Gastroesophageal sphincter (tissue), 4 donors: ENCODE measurements around the gene IL18R1. TPM values are rescaled to one million over a fixed set of nuclear protein-coding genes. Genes with fewer than 3 reads are reported as not detected.

ENCODE experiments used
- ATAC-seq: fragments of 150-250 bp; one replicate; pipeline ENCODE4 v1.9.1; 2016; ENCODE audit warnings: mild to moderate bottlenecking, moderate library complexity
- H3K27ac ChIP-seq, 4 donors: fragments of 200-600 bp; sonication (generic) in 3 of 4; 1 replicate in 3 of 4; 2 replicates in 1 of 4; pipeline ENCODE4 v1.5.1; 2016 to 2019
- H3K27me3 ChIP-seq: fragments of 200-600 bp; sonication (generic); one replicate; pipeline ENCODE4 v1.5.1; 2019
- H3K36me3 ChIP-seq, 2 donors: fragments of 200-600 bp; sonication (generic); one replicate each; pipeline ENCODE4 v1.5.1; 2019; ENCODE audit warnings: control low read depth in 1 of 2
- H3K4me1 ChIP-seq, 3 donors: fragments of 200-600 bp; sonication (generic); 1 replicate in 2 of 3; 2 replicates in 1 of 3; pipeline ENCODE4 v1.5.1; 2016 to 2019; ENCODE audit warnings: control low read depth in 2 of 3
- H3K4me3 ChIP-seq, 2 donors: fragments of 200-600 bp; sonication (generic); one replicate each; pipeline ENCODE4 v1.5.1; 2019; ENCODE audit warnings: mild to moderate bottlenecking in 1 of 2, moderate library complexity in 1 of 2
- H3K9me3 ChIP-seq, 3 donors: fragments of 200-600 bp; sonication (generic); one replicate each; pipeline ENCODE4 v1.5.1; 2017 to 2019; ENCODE audit warnings: control low read depth in 2 of 3
- EP300 ChIP-seq: sonication (generic); formaldehyde crosslinking; IDR thresholded peaks from one replicate; pipeline ENCODE4 v1.6.1; 2017; ENCODE audit warnings: antibody characterized with exemption, mild to moderate bottlenecking
- POLR2A ChIP-seq, 2 donors: fragments of 450-650 bp; IDR thresholded peaks; one replicate each; pipeline ENCODE4 v1.6.1; 2017; ENCODE audit warnings: antibody characterized with exemption in 2 of 2, mild to moderate bottlenecking in 2 of 2, moderate library complexity in 1 of 2
- POLR2AphosphoS5 ChIP-seq: sonication (generic); formaldehyde crosslinking; IDR thresholded peaks from one replicate; pipeline ENCODE4 v1.6.1; 2017; ENCODE audit warnings: antibody characterized with exemption
- WGBS, 2 donors: methylation state at CpG; one replicate each; pipeline ENCODE4 v1.1.5; 2018; ENCODE audit warnings: low coverage in 1 of 2; 5-methylcytosine and 5-hydroxymethylcytosine counted together
- total RNA-seq, 4 donors: library from RNA; depleted of rRNA; stranded (reverse); fragments of >200 nt; gene quantifications; one replicate each; pipeline ENCODE4 v1.1.0, GENCODE V29; 2016
- TF ChIP-seq, protein P1 (sequence below), 4 experiments: fragments of 200-600 bp in 2 of 4; fragments of 450-650 bp in 2 of 4; sonication (generic) in 1 of 4; IDR thresholded peaks; one replicate each; pipeline ENCODE4 v1.5.1; 2017 to 2019; ENCODE audit warnings: antibody characterized with exemption in 4 of 4, mild to moderate bottlenecking in 2 of 4, moderate library complexity in 2 of 4

The IL18R1 gene
- total RNA-seq, 4 donors from 2014 or later, result 2.1 to 14.9 (median 5.0) TPM

DNA sequence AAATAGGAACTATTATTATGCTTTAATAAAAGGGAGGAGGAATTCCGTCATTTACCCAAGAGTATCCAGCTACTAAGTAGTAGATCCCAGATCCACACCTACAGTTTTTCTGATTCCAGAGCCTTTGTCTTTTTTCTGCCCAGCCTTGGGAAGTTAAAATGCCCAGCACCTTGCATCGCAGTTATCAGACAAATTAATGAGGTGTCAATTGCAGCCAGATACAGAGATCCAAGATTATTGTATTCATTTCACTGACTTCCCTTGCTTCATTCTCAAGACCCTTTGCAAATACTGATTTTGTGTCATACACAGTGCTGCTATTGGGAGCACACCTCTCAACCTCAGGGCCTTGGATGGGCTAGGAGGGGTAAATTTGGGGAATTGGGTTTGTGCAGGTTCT lies 1.1 kb downstream of the IL18R1 start:
- no peaks in the 10 kb centered on the region for H3K36me3 ChIP-seq
- WGBS, 2 donors, result 76 to 83% methylated on average over 2 of the region's 2 CpGs
- no peak overlapping the region for H3K27ac ChIP-seq
- peaks cover 0 to 15% (median 3%) of the 10 kb centered on the region in 3 donors for H3K4me1 ChIP-seq
- H3K9me3 ChIP-seq, result no peaks in the 10 kb centered on the region
- peak overlapping the region in 1 of 2 donors; percentile 67 for H3K4me3 ChIP-seq
- TF ChIP-seq EP300, result no peak
- TF ChIP-seq POLR2A (IDR thresholded peaks at IDR 0.05), result no peak
- TF ChIP-seq, protein P1, sequence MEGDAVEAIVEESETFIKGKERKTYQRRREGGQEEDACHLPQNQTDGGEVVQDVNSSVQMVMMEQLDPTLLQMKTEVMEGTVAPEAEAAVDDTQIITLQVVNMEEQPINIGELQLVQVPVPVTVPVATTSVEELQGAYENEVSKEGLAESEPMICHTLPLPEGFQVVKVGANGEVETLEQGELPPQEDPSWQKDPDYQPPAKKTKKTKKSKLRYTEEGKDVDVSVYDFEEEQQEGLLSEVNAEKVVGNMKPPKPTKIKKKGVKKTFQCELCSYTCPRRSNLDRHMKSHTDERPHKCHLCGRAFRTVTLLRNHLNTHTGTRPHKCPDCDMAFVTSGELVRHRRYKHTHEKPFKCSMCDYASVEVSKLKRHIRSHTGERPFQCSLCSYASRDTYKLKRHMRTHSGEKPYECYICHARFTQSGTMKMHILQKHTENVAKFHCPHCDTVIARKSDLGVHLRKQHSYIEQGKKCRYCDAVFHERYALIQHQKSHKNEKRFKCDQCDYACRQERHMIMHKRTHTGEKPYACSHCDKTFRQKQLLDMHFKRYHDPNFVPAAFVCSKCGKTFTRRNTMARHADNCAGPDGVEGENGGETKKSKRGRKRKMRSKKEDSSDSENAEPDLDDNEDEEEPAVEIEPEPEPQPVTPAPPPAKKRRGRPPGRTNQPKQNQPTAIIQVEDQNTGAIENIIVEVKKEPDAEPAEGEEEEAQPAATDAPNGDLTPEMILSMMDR (IDR thresholded peaks at IDR 0.05), result no peak
- TF ChIP-seq POLR2AphosphoS5, result no peak
- ATAC-seq, result no peak
- H3K27me3 ChIP-seq, result peaks cover 3% of the 10 kb centered on the region

- 54 to 55% methylated on average over 2 of the region's 2 CpGs for WGBS, 2 donors
- no peak for ATAC-seq
- no peaks in the 10 kb centered on the region for H3K9me3 ChIP-seq
- H3K27me3 ChIP-seq, result peaks cover 3% of the 10 kb centered on the region
- no peak for TF ChIP-seq POLR2A (IDR thresholded peaks at IDR 0.05)
- TF ChIP-seq EP300, result no peak
- no peak for TF ChIP-seq POLR2AphosphoS5
- TF ChIP-seq, protein P1 (IDR thresholded peaks at IDR 0.05), result no peak
- no peaks in the 10 kb centered on the region for H3K36me3 ChIP-seq
- peaks cover 0 to 15% (median 3%) of the 10 kb centered on the region in 3 donors for H3K4me1 ChIP-seq
- H3K4me3 ChIP-seq, result no peak overlapping the region
- H3K27ac ChIP-seq, result no peak overlapping the region
Measured at GRCh38 chr2:102357937-102358336, 2.3 kb downstream of the IL18R1 start.

- Histone ChIP-seq H3K4me1 (peaks cover 0 to 15% (median 3%) of the 10 kb centered on the region in 3 donors), H3K9me3 (no peaks in the 10 kb centered on the region), H3K36me3 (no peaks in the 10 kb centered on the region), H3K27ac (no peak overlapping the region), H3K27me3 (peaks cover 3% of the 10 kb centered on the region), H3K4me3 (no peak overlapping the region)
- WGBS, 2 donors, result 88 to 92% methylated on average over 6 to 8 of the region's 8 CpGs
- TF ChIP-seq POLR2AphosphoS5 (no peak), EP300 (no peak), POLR2A (IDR thresholded peaks at IDR 0.05) (no peak)
- ATAC-seq, result no peak
Measured at GRCh38 chr2:102358496-102358895, 2.9 kb downstream of the IL18R1 start.

DNA sequence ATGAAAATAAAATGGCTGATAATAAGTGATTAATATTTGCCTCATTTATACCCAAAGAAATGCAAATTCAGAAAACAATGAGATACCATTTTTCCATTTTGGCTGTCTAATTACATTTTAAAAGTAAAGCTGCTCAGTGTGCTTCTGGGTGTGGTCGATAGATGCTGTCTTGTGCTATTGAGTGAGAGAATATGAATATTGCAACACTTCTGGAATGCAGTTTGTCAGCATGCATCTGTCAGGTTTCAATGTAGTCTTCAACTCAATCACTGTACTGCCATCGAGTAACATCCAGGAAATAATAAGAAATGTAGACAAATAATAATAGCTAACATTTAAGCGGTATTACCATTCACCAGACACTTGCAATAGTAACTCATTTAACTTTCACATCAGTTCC lies 3.9 kb downstream of the IL18R1 start:
- no peak for ATAC-seq
- WGBS, 2 donors, result 83 to 91% methylated on average over 3 of the region's 3 CpGs
- no peaks in the 10 kb centered on the region for H3K27me3 ChIP-seq
- TF ChIP-seq POLR2A (IDR thresholded peaks at IDR 0.05) (no peak), EP300 (no peak), POLR2AphosphoS5 (no peak)
- TF ChIP-seq, protein P1 (IDR thresholded peaks at IDR 0.05), result no peak
- no peaks in the 10 kb centered on the region for H3K9me3 ChIP-seq
- H3K4me1 ChIP-seq, result peaks cover 0 to 15% (median 3%) of the 10 kb centered on the region in 3 donors
- H3K4me3 ChIP-seq, result no peak overlapping the region
- H3K36me3 ChIP-seq, result no peaks in the 10 kb centered on the region
- H3K27ac ChIP-seq, result no peak overlapping the region

GRCh38 chr2:102361632-102362241 lies 6.1 kb downstream of the IL18R1 start:
- H3K9me3 ChIP-seq, result peaks cover 0 to 16% (median 0%) of the 10 kb centered on the region in 3 donors
- TF ChIP-seq, protein P1 (IDR thresholded peaks at IDR 0.05), result no peak
- TF ChIP-seq POLR2AphosphoS5 (no peak), EP300 (no peak), POLR2A (IDR thresholded peaks at IDR 0.05) (no peak)
- ATAC-seq, result no peak
- no peaks in the 10 kb centered on the region for H3K27me3 ChIP-seq
- 30 to 67% methylated on average over 2 to 3 of the region's 5 CpGs for WGBS, 2 donors
- no peak overlapping the region for H3K4me3 ChIP-seq
- H3K36me3 ChIP-seq, result peaks cover 0 to 5% of the 10 kb centered on the region in 2 donors
- H3K27ac ChIP-seq, result no peak overlapping the region
- no peaks in the 10 kb centered on the region for H3K4me1 ChIP-seq
